ENCODE measurements around the gene IL15.

DNA sequence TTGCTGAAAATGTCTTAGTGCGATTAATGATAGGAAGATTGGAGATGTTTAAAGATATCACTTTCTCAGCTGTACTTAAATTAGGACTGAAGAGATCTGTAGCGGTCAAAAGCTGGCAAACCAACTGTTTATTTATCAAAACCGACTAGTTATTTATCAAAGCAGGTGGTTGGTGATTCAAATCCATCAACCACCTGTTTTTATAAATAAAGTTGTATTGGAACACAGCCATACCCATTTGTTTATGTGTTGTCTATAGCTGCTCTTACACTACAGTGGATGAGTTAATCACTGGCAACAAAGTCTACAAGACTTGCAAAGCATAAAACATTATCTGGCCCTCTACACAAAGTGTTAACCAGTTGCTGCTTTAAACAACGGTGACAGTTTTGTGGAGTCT, 76.8 kb downstream of the IL15 start:
- TF ChIP-seq, protein P1, sequence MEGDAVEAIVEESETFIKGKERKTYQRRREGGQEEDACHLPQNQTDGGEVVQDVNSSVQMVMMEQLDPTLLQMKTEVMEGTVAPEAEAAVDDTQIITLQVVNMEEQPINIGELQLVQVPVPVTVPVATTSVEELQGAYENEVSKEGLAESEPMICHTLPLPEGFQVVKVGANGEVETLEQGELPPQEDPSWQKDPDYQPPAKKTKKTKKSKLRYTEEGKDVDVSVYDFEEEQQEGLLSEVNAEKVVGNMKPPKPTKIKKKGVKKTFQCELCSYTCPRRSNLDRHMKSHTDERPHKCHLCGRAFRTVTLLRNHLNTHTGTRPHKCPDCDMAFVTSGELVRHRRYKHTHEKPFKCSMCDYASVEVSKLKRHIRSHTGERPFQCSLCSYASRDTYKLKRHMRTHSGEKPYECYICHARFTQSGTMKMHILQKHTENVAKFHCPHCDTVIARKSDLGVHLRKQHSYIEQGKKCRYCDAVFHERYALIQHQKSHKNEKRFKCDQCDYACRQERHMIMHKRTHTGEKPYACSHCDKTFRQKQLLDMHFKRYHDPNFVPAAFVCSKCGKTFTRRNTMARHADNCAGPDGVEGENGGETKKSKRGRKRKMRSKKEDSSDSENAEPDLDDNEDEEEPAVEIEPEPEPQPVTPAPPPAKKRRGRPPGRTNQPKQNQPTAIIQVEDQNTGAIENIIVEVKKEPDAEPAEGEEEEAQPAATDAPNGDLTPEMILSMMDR (IDR thresholded peaks at IDR 0.05; ENCODE audit: control extremely low read depth in 1 of 3, insufficient read depth in 1 of 3, low read depth in 1 of 3, low read length in 3 of 3) = no peak
- no peak for TF ChIP-seq POLR2A (IDR thresholded peaks at IDR 0.05; ENCODE audit: control extremely low read depth in 1 of 2, low read depth in 2 of 2, low read length in 2 of 2)
- TF ChIP-seq EZH2 (IDR thresholded peaks at IDR 0.05; ENCODE audit: low read depth, low read length, severe bottlenecking) = no peak
- no peak for TF ChIP-seq NRF1 (IDR thresholded peaks at IDR 0.05; ENCODE audit: low read depth, low read length)
- no peak for TF ChIP-seq EP300 (IDR thresholded peaks at IDR 0.05; ENCODE audit: borderline replicate concordance in 1 of 2, low read depth in 2 of 2, low read length in 2 of 2)
- TF ChIP-seq, protein P2, sequence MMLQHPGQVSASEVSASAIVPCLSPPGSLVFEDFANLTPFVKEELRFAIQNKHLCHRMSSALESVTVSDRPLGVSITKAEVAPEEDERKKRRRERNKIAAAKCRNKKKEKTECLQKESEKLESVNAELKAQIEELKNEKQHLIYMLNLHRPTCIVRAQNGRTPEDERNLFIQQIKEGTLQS (IDR thresholded peaks at IDR 0.05; ENCODE audit: insufficient read depth, low read depth, low read length) = no peak
- no peak for TF ChIP-seq SIN3A (conservative IDR thresholded peaks at IDR 0.05 in 1 of 2, IDR thresholded peaks at IDR 0.05 in 1 of 2; ENCODE audit: low read depth in 1 of 2, low read length in 2 of 2)
- TF ChIP-seq KDM1A (IDR thresholded peaks at IDR 0.05; ENCODE audit: borderline replicate concordance, low read length) = no peak
- TF ChIP-seq, protein P3, sequence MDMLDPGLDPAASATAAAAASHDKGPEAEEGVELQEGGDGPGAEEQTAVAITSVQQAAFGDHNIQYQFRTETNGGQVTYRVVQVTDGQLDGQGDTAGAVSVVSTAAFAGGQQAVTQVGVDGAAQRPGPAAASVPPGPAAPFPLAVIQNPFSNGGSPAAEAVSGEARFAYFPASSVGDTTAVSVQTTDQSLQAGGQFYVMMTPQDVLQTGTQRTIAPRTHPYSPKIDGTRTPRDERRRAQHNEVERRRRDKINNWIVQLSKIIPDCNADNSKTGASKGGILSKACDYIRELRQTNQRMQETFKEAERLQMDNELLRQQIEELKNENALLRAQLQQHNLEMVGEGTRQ (IDR thresholded peaks at IDR 0.05; ENCODE audit: low read length) = no peak
- TF ChIP-seq POLR2AphosphoS5 (IDR thresholded peaks at IDR 0.05; ENCODE audit: low read depth, low read length) = no peak
- no peak for TF ChIP-seq HDAC2 (IDR thresholded peaks at IDR 0.05; ENCODE audit: borderline replicate concordance in 1 of 2, low read depth in 2 of 2, low read length in 2 of 2)
- TF ChIP-seq, protein P4, sequence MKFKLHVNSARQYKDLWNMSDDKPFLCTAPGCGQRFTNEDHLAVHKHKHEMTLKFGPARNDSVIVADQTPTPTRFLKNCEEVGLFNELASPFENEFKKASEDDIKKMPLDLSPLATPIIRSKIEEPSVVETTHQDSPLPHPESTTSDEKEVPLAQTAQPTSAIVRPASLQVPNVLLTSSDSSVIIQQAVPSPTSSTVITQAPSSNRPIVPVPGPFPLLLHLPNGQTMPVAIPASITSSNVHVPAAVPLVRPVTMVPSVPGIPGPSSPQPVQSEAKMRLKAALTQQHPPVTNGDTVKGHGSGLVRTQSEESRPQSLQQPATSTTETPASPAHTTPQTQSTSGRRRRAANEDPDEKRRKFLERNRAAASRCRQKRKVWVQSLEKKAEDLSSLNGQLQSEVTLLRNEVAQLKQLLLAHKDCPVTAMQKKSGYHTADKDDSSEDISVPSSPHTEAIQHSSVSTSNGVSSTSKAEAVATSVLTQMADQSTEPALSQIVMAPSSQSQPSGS (IDR thresholded peaks at IDR 0.05; ENCODE audit: low read length) = no peak

Data from H1 (cell line).